Activated CD8-positive, alpha-beta memory T cell treated with anti-CD3 and anti-CD28 coated beads for 36 hours (primary cell): ENCODE data around the gene SMURF2. TPM values are rescaled to one million over a fixed set of nuclear protein-coding genes. Genes with fewer than 3 reads are reported as not detected.

ENCODE experiments used
- total RNA-seq, 2 experiments: library from RNA; stranded (reverse); gene quantifications; one replicate each; pipeline ENCODE4 v1.2.3, GENCODE V29; 2021

The SMURF2 gene
- total RNA-seq, 2 experiments from 2014 or later, result 18.3 to 19.4 TPM

Other genes starting within 250 kb of the SMURF2 start
- 1 to 10 TPM in 1 of 2 experiments, under 1 TPM in 1; 0.75 to 1.2 TPM for gene MILR1, start 213.2 kb downstream of the SMURF2 start, total RNA-seq
- 10 to 100 TPM; 30.1 TPM for gene POLG2, start 165.3 kb downstream of the SMURF2 start, total RNA-seq
- gene DDX5, start 156.0 kb downstream of the SMURF2 start, total RNA-seq, result 100 to 1,000 TPM; 679 to 698 TPM
- gene CEP95, start 155.3 kb downstream of the SMURF2 start, total RNA-seq, result 10 to 100 TPM; 31.7 to 40.6 TPM